DMS114 treated with DMSO at 0.1 percent for 48 hours (cell line): ENCODE measurements around the gene GFRA1.
"Not testable (repeated sequence)": the region's sequence is repeated elsewhere in the genome, so short reads cannot be mapped to it uniquely, and the experiment has no call there.

ENCODE experiments used
- DNase-seq: peaks from one replicate; lab custom pipeline; 2025; ENCODE audit not compliant: unreplicated experiment; lab: John Stamatoyannopoulos, UW

The GFRA1 gene

DNA sequence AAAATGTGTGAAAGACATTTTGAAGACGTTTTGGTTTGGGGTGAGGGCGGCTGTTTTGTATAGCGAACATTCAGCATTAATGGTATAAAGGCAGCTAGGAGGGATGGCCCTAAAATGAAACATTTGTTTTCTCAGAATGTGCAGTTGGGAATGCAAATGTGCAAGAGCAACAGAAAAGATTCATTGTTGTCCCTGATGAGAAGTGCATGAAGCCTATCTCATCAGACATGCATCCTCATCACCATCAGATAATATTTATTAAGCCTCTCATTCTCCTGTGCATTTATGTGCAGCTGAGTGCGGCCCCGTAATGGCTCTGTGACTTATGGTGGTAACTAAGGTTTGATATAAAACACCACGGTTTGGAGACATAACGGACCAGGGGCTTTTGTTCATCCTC lies 199.5 kb downstream of the GFRA1 start:
- no peak for DNase-seq

DNA sequence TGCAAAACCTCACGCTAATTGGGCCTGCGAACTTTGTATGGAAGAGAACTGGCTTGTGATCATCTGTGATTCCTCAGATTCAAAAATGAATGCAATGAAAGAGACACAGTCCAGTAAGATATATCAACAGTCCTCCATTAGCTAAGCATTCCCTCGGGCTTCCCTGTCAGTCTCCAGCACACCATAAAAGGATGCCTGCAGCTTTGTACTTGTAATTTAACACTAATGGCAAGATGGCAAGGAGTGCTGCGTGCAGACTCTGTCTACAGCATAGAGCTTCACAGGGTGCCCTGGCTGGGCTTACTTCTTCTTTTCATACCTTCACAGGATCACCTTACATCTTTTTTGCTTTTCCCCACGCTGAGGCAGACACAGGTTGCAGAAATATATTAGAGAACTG lies 200.0 kb downstream of the GFRA1 start:
- DNase-seq: no peak

DNA sequence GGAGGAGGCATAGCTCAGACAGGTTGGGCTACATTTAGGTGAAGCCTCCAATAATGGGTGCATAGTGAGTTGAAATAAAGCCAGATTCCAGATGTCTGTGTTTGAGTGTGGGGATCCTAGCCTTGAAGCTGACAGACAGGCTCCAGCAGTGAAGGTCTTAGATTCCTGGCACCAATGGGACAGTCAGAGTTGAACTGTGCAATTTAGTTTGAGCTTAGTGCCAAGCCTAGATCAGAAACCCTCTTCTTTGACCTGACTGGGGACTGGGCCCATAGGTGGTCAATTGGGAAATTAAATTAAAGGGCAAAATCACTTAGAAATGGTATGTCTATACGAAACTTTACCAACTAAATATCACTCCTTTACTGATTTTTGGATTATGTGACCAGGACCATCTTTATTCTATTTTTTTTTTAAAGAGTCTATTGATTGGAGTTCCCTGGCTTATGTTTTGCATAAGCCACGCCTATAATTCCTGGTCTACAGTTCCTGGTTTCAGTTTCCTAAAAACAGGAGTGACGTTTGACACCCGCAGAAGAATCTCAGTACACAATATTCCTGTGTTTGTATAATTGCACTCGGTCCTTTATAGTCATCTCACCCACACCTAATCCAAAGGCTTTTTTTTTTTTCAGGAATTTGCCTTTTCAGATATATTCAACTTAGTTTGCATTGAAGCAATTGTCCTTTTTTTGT lies 201.4 kb downstream of the GFRA1 start:
- no peak for DNase-seq

DNA sequence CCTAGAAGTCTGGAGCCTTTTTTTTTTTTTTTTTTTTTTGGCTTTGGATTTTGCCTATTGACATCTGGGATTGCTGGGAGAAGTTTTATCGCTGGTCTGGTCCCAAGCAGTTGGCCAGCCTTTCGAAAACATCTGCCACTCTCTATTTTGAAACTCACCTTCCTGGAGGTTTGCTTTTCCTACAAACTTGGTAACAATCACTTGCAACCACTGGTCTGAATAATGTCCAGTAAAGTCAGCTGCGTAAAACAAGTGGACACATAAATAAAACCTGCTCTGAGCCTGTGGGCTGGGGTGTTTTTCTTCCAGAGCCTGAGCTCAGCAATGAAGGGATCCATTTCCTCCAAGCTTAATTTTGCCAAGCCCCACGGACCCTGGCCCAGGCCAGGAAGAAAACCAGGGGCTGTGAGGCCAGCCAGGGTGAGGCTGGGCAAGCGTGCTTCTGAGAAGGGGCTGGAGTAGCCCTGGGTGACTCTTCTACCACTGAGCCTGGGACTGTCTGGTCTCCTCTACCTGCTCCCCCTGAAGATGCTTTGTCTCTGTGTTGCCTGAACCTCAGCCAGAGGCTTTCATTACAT lies 202.2 kb downstream of the GFRA1 start:
- DNase-seq: no peak

DNA sequence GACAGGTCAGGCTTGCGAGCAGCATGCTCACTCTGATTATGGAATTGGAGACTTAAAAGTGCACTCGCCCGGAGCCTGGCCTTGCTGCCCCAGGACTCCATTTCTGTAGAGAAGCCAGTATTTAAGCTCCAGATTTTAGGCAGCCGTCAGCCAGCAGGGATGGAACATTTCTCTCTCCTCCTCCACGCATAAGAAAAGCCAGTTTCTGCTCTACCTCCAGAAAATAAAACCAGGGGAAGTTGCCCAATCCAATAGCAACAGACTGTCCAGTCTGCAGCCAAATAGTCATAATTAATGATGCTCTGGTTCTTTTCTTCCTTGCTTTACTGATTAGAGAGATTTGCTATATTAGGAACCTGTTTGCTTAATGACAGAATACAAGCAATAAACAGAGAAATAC lies 203.2 kb downstream of the GFRA1 start:
- DNase-seq: no peak

DNA sequence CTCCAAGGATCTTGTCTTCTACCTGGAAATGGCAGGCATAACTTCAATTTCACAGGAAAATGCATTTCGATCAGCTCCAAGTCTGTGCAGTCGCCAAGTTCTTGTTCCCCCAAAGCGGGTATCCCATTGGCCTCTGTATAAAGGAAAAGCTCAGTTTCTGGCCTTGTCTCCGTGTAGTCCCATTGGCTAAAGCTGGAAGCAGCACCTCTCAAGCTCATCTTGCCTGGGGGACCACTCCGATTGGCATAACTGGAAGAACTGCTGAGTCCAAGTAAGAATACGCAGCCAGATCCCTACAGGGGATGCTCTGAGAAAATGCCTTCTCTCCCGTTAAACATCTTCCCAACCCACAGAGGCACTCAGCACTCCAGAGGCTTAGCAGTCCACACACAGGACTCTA lies 205.2 kb downstream of the GFRA1 start:
- no peak for DNase-seq

DNA sequence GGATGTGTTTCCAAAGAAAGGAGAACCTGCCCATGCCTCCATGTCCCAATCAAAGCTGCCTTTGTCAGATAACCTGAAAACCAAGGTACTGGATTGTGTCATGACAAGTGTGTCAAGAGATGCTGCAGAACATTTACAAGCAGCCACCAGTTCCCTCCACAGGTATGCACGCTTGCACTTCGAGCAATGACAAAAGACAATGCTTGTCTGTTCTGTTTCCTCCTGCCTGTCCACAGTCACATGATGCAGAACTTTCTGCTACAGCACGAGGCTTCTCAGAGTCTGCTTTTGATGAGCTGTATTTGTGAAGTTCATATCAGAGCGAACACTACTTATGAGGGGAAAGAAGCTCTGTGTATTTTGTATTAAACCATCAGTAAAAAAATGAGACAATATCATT lies 209.9 kb downstream of the GFRA1 start:
- DNase-seq: no peak

DNA sequence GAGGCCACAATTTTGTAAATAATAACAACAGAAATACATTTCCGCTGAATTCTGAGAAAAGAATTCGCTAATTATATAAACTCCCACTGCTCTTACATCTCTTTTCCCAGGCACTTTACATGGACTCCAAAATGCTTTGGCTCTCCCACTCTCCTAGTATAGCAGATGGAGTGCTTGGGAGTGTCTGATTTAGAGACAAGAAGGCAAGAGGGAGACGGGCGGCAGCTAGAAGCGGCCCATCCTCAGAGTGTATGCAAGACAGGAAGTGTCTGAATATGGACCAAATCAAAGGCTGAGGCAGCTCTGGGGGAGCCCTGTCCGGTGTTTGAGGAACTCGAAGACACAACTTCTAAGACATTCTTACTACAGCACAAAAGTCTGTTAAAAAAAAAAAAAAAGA lies 212.1 kb downstream of the GFRA1 start:
- no peak for DNase-seq

DNA sequence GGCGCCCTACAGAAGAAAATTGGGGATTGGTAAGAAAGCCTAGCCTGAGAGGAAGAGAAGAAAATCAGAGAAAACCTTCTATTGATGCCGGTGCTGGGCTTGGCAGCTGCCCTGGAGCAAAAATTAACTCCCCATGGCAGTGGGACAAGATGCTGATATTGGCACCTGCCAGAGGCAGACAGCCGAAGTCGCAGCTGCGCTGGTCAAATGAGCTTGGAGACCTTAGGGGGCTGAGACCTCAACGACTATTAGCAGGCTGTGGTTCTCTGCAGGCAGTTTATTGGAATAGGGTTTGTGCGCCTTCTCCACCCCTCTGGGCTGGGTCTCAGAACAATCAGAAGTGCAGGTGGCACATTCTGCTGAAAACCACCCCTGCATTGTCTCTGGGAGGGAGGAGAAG lies 213.7 kb downstream of the GFRA1 start:
- no peak for DNase-seq

DNA sequence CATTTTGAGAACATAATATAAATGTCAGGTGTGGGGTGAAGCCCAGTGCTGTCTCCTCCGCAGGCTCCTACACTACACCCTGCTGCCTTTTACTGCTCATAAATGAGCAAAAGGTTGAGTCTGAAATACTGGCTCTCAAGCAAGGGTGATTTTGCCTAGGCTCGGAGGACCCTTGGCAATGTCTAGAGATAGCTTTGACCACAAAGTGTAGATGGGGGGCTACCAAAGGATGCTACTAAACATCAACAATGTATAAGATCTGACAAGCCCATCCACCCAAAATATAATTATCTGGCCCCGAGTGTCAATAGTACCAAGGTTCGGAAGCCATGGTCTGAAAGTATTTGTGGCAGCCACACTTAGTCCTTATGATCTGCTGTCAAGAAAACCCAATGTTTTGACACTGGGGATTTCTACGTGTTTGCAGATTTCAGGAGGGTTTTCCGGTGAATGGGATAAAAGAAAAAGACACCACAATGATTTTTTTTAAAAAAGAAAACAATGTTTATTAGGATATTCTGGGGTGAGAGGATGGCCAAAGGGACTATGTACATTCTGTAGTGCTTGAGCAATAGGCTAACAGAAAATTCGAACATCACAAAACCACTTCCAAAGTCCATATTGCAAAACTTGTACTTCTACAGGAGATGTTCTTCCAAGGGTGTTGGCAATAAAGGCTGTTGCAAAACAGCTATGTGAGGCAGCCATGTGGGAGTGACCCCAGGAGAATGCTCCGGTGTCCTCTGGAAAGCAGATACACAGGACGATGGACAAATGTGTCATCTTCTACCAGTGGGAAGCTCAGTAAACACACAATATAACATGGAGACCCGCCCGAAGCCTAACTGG lies 216.3 kb downstream of the GFRA1 start:
- DNase-seq: no peak

DNA sequence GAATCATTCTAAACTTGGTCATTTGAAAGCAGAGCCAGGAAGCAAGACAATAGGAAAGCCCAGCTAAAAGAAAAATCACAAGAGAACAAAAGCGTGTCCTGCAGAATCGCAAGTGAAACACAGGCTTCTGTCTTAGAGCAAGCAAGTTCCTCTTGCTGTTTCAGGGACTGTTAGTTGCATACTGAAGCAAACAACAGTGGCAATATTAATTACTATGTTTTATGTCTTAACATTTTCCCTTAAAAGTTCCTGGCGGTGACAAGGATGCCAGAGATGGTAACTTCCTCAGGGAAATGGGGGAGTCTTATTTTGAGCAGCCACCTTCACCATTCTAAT lies 217.1 kb downstream of the GFRA1 start:
- no peak for DNase-seq

DNA sequence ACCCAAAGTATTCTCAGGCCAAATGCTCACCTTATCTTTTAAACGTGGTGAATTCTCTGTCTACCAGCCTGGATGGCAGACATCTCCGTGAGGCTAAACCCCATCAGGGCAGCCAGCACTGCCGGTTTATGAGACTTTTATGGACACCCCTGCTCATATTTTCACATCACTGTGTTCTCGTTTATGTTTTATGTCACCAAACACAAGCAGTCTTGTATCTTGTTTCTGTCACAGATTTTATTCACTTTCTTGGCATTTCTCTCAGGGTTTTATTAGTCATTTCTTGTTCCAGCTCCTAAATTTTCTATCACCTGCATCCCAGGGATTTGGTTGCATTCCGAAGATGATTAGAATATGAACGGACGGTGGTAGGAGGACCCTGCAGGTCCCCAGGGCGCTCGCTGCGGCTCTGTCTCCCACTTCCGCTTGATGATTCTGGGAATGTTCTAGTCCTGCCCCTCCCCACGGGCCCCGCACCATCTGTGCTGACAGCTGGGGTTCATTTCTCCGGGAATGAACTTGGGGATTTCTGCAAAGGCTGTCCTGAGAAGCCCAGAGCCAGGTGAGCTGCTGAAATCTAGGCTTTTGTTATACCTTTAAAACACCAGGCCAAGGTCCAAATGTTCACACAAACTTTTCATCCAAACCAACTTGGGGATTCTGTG lies 217.6 kb downstream of the GFRA1 start:
- DNase-seq: no peak

DNA sequence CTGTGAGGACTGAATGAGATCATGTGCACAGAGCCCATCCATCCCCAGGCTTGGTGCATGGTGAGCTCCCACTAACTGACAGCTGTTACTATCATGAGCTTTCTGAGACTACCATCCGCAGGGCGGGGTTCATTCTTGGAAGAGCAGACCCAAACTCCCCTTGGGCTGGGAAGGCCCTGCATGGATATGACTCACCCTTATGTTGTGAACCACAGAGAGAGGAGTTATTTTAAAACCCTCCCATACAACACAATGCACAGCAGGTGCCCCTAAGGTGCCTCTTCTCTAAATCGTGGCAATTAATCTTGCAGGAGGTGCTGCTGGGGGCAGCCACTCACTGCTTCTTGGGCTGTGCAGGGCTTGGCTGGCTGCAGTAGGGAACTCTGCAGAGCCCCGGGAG lies 219.1 kb downstream of the GFRA1 start:
- no peak for DNase-seq

DNA sequence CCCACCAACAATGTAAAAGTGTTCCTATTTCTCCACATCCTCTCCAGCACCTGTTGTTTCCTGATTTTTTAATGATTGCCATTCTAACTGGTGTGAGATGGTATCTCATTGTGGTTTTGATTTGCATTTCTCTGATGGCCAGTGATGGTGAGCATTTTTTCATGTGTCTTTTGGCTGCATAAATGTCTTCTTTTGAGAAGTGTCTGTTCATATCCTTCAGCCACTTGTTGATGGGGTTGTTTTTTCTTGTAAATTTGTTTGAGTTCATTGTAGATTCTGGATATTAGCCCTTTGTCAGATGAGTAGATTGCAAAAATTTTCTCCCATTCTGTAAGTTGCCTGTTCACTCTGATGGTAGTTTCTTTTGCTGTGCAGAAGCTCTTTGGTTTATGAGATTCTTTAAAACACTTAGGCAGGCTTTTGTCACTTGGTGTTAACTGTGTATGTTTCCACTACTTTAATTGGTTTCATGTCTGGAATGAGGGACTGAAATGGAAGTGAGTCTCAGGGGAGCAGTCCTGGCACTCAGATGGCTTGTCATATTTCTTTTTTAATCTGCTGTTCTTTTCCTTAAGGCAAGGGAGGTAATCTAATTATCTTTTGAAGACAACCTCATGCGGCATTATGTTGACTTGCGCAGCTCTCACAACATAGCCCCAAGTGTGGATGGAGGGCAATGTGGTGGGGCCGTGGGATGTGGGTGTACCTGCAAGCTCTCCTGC lies 219.8 kb downstream of the GFRA1 start:
- not testable (repeated sequence) for DNase-seq

DNA sequence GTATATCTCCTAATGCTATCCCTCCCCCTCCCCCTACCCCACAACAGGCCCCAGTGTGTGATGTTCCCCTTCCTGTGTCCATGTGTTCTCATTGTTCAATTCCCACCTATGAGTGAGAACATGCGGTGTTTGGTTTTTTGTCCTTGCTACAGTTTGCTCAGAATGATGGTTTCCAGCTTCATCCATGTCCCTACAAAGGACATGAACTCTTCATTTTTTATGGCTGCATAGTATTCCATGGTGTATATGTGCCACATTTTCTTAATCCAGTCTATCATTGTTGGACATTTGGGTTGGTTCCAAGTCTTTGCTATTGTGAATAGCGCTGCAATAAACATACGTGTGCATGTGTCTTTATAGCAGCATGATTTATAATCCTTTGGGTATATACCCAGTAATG lies 220.5 kb downstream of the GFRA1 start:
- not testable (repeated sequence) for DNase-seq

DNA sequence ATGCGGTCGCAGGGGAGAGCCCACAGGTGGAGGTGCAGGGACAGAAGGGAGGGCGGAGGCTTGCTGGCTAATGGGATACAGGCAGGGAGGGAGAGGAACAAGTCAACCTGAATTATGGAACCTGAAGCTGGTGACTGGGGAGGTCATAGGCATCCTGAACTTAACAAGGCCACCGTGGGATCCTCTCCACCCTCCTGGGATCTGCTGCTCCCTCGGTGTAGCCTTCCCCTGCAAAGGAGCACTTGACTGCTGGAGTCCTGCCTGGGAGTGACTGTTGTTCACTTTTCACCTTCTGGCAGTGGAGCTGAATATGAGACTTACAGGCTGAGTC lies 223.1 kb downstream of the GFRA1 start:
- DNase-seq: no peak

DNA sequence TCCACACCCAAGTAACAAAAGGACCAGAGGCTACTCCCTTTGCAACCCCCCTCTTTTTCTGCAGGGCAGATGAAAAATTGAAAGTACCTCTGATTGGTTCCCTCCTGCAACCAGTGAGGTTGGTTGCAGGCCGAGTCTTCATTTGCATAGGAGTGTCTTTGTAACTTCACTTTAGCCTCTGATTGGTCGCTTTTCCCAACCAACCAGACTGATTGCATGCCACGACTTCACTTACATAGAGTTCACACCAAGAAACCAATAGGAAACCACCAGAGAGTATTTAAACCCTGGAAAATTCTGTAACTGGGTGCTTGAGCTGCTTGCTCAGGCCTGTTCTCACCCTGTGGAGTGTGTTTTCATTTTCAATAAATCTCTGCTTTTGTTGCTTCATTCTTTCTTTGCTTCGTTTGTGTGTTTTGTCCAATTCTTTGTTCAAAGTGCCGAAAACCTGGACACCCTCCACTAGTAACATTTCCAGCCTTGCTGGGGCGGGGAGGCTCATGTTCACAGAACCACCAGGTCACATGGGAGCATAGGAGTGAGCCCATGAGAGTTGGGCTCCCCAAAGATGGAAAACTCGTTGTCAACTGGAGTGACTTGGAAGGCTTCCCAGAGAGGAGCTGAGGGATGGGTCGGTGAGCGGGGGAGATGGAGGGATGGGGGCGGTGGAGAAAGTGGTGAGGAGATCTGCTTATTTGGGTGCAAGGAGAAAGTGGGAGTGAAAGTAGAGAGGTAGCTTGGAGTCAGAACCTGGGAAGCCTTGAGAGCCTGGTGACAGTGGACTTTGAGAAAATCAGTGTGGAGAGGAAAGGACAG lies 223.6 kb downstream of the GFRA1 start:
- DNase-seq: no peak

DNA sequence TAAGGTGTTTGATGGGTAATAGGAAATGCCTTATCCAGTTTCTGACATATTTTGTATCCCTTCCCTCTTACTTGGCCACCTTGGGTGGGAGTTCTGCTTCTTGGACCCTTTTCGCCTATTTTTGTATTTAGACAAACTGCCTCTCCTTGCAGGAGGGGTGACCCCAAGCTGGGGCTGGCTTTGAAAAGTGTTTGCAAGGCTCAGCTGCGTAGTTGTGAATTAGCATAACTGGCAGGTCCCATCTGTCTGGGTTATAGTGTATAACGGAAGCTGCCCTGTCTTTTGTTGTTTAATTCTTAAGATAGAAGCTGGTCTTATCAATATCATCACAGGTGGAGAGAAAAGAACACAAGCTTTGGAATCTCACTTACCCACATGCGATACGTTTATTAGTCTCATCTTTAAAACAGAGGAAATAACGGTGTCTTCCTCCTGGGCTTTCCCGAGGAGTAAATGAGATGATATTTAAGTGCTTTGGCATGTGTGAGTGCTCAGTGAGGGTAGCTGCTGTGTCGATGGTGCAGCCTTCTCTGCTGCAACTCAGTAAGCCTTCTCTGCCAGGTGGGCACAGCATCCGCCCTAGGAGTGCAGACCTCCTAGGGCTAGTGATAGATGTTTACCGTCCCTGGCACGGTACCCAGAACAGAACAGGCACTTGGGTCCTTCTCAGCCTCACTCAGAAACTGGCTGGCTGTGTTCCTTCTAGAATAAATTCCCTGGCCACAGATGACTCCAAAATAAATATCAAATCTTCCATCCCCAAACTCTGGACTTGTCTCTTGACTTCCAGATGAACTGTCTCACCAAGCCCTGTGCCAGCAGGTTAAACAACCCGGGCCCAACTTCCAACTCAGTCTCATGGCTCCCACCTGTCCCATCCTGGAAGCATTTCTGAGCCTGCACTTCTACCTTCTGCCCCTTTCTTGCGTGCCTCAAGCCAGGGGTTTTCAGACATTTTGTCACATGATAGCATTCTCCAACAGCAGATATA lies 227.3 kb downstream of the GFRA1 start:
- DNase-seq: no peak

DNA sequence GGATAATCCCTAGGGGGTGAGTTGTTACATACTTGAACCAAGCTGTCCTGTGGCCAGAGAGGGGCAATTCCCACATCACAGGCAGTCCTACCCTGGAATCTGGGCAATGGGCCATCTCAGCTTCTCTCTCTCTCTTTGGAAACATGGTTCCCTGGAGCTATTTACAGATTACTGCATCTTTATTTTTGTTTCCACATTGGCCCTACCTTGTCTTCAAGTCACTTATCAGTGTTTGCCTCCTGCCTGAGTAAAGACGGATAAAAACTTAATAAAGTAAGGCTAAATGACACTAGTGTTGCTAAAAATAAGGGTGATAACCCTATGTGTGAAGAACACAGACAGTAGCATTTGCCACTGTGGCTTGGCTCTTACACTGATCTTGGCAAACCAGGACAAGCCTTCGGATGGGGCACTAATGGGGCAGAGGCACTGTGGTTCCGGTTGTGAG lies 228.2 kb downstream of the GFRA1 start:
- DNase-seq: no peak
